ENCODE measurements around the gene NDC1. TPM values are rescaled to one million over a fixed set of nuclear protein-coding genes. Genes with fewer than 3 reads are reported as not detected.
"Not testable (repeated sequence)": the region's sequence is repeated elsewhere in the genome, so short reads cannot be mapped to it uniquely, and the experiment has no call there.

Gene NDC1
- total RNA-seq: 6.4 TPM
- long read RNA-seq, full-length matches to known transcripts: 6 of 7 reads
- long read RNA-seq, partial matches to known transcripts: 1 of 7 reads
- long read RNA-seq, other reads (novel, unspliced or antisense): 0 of 7 reads

- intact Hi-C loops (cut with DNase I): loop anchor here (5.0 kb wide), 1 partner anchor 109 kb away; the partner anchor contains the start of genes IFT25 and LRRC42
- peak; percentile 98 for ATAC-seq
- peak; percentile 94 for DNase-seq (ENCODE audit: missing footprints)
Observed at GRCh38 chr1:53837924-53838653, at the start of gene NDC1. NDC1 (minus strand) TSS chr1:53838296; CDS start chr1:53838261, 35 bp downstream.

GRCh38 chr1:53883600-53883999, 45.5 kb upstream of the NDC1 start:
- intact Hi-C loops (cut with DNase I); DNase-seq (ENCODE audit: missing footprints); ATAC-seq: not testable (repeated sequence)

GRCh38 chr1:53881853-53882252, 43.8 kb upstream of the NDC1 start:
- DNase-seq (ENCODE audit: missing footprints); ATAC-seq; intact Hi-C loops (cut with DNase I): not testable (repeated sequence)

- ATAC-seq (no peak), DNase-seq (ENCODE audit: missing footprints) (no peak)
- intact Hi-C loops (cut with DNase I): no loop called here
Observed at GRCh38 chr1:53878492-53879105, 40.5 kb upstream of the NDC1 start.

- intact Hi-C loops (cut with DNase I); DNase-seq (ENCODE audit: missing footprints); ATAC-seq: not testable (repeated sequence)
Observed at GRCh38 chr1:53875150-53875549, 37.1 kb upstream of the NDC1 start.

GRCh38 chr1:53871773-53872484, 33.8 kb upstream of the NDC1 start:
- DNase-seq (ENCODE audit: missing footprints): no peak

GRCh38 chr1:53871221-53871620, 33.1 kb upstream of the NDC1 start:
- DNase-seq (ENCODE audit: missing footprints) (no peak), ATAC-seq (no peak)
- intact Hi-C loops (cut with DNase I): no loop called here

More at GRCh38 chr1:53871773-53872484, 33.8 kb upstream of the NDC1 start:
- intact Hi-C loops (cut with DNase I): no loop called here
- ATAC-seq: no peak

GRCh38 chr1:53869454-53870117, 31.5 kb upstream of the NDC1 start:
- no peak for DNase-seq (ENCODE audit: missing footprints)
- no peak for ATAC-seq
- intact Hi-C loops (cut with DNase I): no loop called here

GRCh38 chr1:53868565-53868964, 30.5 kb upstream of the NDC1 start:
- ATAC-seq (no peak), DNase-seq (ENCODE audit: missing footprints) (no peak)
- intact Hi-C loops (cut with DNase I): no loop called here

GRCh38 chr1:53862507-53862906, 24.4 kb upstream of the NDC1 start:
- DNase-seq (ENCODE audit: missing footprints): no peak
- intact Hi-C loops (cut with DNase I): loop anchor here (5.0 kb wide), 1 partner anchor 950 kb away; no protein-coding TSS in a partner anchor
- ATAC-seq: no peak

- ATAC-seq (peak; percentile 57), DNase-seq (ENCODE audit: missing footprints) (no peak)
- intact Hi-C loops (cut with DNase I): loop anchor here (5.0 kb wide), 1 partner anchor 951 kb away; no protein-coding TSS in a partner anchor
Observed at GRCh38 chr1:53860967-53861411, 22.9 kb upstream of the NDC1 start.

- intact Hi-C loops (cut with DNase I): no loop called here
- DNase-seq (ENCODE audit: missing footprints) (no peak), ATAC-seq (no peak)
Observed at GRCh38 chr1:53851571-53852285, 13.6 kb upstream of the NDC1 start.

- DNase-seq (ENCODE audit: missing footprints) (no peak), ATAC-seq (no peak)
- intact Hi-C loops (cut with DNase I): no loop called here
Observed at GRCh38 chr1:53850082-53850673, 12.1 kb upstream of the NDC1 start.

GRCh38 chr1:53847980-53848379, 9.9 kb upstream of the NDC1 start:
- no peak for DNase-seq (ENCODE audit: missing footprints)
- no peak for ATAC-seq
- intact Hi-C loops (cut with DNase I): no loop called here

GRCh38 chr1:53842347-53842746, 4.3 kb upstream of the NDC1 start:
- no peak for DNase-seq (ENCODE audit: missing footprints)
- intact Hi-C loops (cut with DNase I): no loop called here
- no peak for ATAC-seq

GRCh38 chr1:53838654-53838974, 518 bp upstream of the NDC1 start:
- ATAC-seq (no peak), DNase-seq (ENCODE audit: missing footprints) (no peak)
- intact Hi-C loops (cut with DNase I): loop anchor here (5.0 kb wide), 1 partner anchor 109 kb away; the partner anchor contains the start of genes IFT25 and LRRC42

- DNase-seq (ENCODE audit: missing footprints) (no peak), ATAC-seq (no peak)
- intact Hi-C loops (cut with DNase I): loop anchor here (5.0 kb wide), 1 partner anchor 110 kb away; the partner anchor contains the start of genes IFT25 and LRRC42
Observed at GRCh38 chr1:53837646-53837923, 511 bp downstream of the NDC1 start.

GRCh38 chr1:53835491-53835890, 2.6 kb downstream of the NDC1 start:
- intact Hi-C loops (cut with DNase I): loop anchor here (5.0 kb wide), 1 partner anchor 112 kb away; the partner anchor contains the start of genes IFT25 and LRRC42
- no peak for ATAC-seq
- no peak for DNase-seq (ENCODE audit: missing footprints)
